K562 (cell line): ENCODE measurements around the gene ARHGAP10. TPM values are rescaled to one million over a fixed set of nuclear protein-coding genes. Genes with fewer than 3 reads are reported as not detected.

Source experiments
- polyA plus RNA-seq, 8 experiments: library from polyadenylated mRNA; depleted of rRNA in 4 of 8; stranded (reverse) in 5 of 8; unstranded in 3 of 8; fragments of >200 nt; fragmentation: Nextera tagmentation in 2 of 8; fragmentation: Illumina TruSeq in 1 of 8; extraction: Ambion mirVana in 2 of 8; extraction: Trizol in 1 of 8; gene quantifications; 2 replicates each; pipeline versions ENCODE4 v1.2.1 to v1.2.3, GENCODE V29; 2011 to 2014; ENCODE audit warnings: inconsistent platforms in 1 of 8, missing spikeins in 1 of 8
- total RNA-seq, 7 experiments: library from RNA; depleted of rRNA in 6 of 7; stranded (reverse); fragments of >200 nt in 6 of 7; fragmentation: Illumina TruSeq in 2 of 7; extraction: Trizol in 2 of 7; gene quantifications; 2 replicates each; pipeline versions ENCODE4 v1.2.1 to v1.2.3, GENCODE V29; 2011 to 2021; ENCODE audit warnings: low replicate concordance in 1 of 7
- TF ChIP-seq, protein P1 (sequence below), 2 experiments: fragments of 450-650 bp; formaldehyde crosslinking in 1 of 2; IDR thresholded peaks; 2 replicates each; pipeline versions ENCODE4 v1.4.0 to v1.6.1; 2014 to 2020; ENCODE audit warnings: mild to moderate bottlenecking in 2 of 2, borderline replicate concordance in 1 of 2, low read depth in 1 of 2

ARHGAP10 gene
- total and polyA plus RNA-seq, 9 of the 15 experiments (the other 6 are each of a cell fraction or from before 2014, with no cell fraction given), result 0.03 to 0.22 (median 0.06) TPM; not detected in 3

DNA sequence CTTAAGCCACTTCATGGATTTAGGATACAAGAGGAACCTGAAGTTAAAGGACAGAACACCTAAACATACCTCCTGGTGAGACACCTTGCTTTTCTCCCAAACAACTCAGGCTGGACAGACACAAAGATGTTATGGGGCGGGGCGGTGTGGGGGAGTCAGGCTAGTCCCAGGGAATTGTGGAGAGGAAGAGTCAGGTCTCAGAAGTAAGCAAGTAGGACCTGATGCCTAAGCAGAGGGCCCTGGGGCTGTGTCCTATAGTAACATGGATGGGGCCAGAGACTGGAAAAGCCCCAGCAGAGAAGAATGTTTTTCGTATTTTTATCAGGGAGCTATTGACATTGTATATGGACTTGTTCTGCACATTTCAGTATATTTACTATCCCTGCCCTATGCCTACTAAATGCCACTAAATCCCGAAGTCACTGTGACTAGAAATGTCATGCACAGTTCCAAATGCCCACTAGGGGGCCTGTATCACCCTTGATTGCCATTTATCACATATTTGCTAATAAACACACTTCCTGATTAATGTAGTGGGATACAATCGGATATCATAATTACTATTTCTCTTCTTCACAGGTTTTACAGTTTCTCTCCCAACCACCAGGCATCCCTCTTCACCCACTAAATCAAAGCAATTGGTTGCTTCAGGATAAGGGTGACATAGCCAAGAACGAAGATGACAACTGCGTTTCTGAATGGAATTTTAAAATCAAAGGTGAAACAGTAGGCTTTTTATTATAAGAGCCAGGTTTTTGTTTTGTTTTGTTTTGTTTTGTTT is 23.8 kb upstream of the ARHGAP10 start (continued):
- TF ChIP-seq, protein P1, sequence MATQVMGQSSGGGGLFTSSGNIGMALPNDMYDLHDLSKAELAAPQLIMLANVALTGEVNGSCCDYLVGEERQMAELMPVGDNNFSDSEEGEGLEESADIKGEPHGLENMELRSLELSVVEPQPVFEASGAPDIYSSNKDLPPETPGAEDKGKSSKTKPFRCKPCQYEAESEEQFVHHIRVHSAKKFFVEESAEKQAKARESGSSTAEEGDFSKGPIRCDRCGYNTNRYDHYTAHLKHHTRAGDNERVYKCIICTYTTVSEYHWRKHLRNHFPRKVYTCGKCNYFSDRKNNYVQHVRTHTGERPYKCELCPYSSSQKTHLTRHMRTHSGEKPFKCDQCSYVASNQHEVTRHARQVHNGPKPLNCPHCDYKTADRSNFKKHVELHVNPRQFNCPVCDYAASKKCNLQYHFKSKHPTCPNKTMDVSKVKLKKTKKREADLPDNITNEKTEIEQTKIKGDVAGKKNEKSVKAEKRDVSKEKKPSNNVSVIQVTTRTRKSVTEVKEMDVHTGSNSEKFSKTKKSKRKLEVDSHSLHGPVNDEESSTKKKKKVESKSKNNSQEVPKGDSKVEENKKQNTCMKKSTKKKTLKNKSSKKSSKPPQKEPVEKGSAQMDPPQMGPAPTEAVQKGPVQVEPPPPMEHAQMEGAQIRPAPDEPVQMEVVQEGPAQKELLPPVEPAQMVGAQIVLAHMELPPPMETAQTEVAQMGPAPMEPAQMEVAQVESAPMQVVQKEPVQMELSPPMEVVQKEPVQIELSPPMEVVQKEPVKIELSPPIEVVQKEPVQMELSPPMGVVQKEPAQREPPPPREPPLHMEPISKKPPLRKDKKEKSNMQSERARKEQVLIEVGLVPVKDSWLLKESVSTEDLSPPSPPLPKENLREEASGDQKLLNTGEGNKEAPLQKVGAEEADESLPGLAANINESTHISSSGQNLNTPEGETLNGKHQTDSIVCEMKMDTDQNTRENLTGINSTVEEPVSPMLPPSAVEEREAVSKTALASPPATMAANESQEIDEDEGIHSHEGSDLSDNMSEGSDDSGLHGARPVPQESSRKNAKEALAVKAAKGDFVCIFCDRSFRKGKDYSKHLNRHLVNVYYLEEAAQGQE (IDR thresholded peaks at IDR 0.05; ENCODE audit: borderline replicate concordance), result peak; percentile 58; the same call in 1 of the 2 replicates
- TF ChIP-seq, protein P1 (CRISPR knock-in tag; IDR thresholded peaks at IDR 0.05; ENCODE audit: low read depth), result no peak
